GM18511 (cell line): ENCODE results near the gene LRRC40.

Source experiments
- ATAC-seq: cut with Tn5 transposase; IDR thresholded peaks from one replicate; pipeline ENCODE4 v1.9.1; 2021; ENCODE audit warnings: mild to moderate bottlenecking, moderate library complexity; ENCODE audit not compliant: unreplicated experiment

LRRC40 gene

GRCh38 chr1:70134148-70134547 is 71.2 kb downstream of the LRRC40 start:
- no peak for ATAC-seq

GRCh38 chr1:70117046-70117445 is 88.3 kb downstream of the LRRC40 start:
- no peak for ATAC-seq

DNA sequence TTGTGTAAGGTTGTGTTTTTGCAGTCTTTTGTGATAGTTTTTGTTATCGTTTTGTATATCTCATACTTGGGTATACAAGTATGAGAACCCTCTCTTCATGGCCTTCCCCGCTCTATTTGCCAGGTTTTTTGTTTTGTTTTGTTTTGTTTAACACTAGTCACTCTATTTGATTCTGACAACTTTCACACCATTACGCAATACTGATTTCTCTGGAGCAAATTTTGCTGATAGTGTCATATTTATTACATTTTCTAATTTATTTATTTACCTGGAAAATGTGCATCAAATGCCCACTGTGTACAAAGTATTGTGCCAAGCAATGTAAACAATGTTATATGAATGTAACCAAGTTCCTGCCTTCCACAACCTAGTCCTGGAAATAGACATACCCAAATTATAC is 90.1 kb downstream of the LRRC40 start:
- ATAC-seq: no peak

GRCh38 chr1:70112838-70113237 is 92.5 kb downstream of the LRRC40 start:
- no peak for ATAC-seq

GRCh38 chr1:70109241-70109640 is 96.1 kb downstream of the LRRC40 start:
- no peak for ATAC-seq

DNA sequence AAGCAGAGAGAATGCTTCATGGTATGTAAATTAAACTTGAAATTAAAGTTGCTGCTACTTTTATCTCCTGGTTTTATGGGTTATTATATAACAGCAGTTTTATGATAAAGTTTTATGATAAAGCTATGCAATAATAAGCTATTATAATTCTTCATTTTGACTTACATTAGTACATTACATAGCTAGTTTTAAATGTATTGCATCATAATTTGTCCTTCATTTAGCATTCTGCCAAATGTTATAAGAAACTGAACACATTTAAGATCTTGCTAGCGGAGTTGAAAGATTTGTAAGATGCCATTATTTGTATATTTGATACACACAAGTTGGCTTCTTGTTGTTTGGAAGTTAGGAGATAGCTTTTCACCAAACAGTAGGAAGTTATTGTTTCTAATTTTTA is 101.6 kb downstream of the LRRC40 start:
- no peak for ATAC-seq

DNA sequence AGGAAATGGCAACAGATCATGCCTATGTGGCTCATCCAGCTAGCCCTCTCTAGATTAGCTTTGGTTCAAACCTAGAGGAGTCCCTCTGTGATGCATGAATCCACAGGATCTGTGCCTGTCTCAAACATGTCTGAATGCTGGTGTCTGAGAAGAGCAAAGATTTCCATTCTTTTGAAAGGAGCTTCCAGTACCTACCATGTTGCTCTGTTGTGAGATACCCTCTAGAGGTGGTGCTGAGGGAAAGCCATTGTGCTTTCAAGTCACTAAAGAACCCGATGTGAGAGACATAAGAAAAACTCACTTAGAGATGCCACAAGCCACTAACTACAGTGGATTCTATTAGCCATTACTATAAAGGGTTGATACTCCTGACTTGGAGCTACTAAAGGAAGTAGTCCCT is 103.6 kb downstream of the LRRC40 start:
- ATAC-seq: no peak

DNA sequence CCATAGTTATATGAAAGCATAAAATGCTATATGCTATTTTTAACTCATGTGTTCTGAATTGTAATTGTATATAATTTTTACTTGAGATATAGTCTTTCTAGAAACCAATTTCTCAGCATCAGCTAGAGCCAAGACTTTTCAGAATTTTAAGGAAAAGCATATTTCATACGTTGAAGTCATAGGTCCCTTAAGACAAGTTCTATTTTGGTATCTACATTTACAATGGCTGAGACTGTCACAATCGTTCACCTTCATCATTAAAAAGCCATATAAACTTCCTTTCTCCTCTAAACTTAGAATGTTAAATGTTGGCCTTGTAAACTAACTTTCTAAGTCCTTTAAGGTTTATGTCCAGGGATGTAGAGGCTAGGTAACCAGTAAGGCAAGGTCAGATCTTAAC is 104.1 kb downstream of the LRRC40 start:
- no peak for ATAC-seq
